Retinal pigment epithelial cell (primary cell): ENCODE results near the gene TMTC4.

Experiments used
- DNase-seq: peaks from one replicate; pipeline ENCODE4 v3.0.0-alpha.2; 2010; ENCODE audit warnings: low read depth
- H3K4me3 ChIP-seq: 2 replicates; pipeline ENCODE4 v1.5.1; 2011; ENCODE audit warnings: mild to moderate bottlenecking, low read length, control low read depth, moderate library complexity
- TF ChIP-seq, protein P1 (sequence below): conservative IDR thresholded peaks from 2 replicates; pipeline ENCODE4 v1.5.1; 2011; ENCODE audit warnings: low read depth, low read length, control low read depth, inconsistent platforms

Gene TMTC4, protein sequence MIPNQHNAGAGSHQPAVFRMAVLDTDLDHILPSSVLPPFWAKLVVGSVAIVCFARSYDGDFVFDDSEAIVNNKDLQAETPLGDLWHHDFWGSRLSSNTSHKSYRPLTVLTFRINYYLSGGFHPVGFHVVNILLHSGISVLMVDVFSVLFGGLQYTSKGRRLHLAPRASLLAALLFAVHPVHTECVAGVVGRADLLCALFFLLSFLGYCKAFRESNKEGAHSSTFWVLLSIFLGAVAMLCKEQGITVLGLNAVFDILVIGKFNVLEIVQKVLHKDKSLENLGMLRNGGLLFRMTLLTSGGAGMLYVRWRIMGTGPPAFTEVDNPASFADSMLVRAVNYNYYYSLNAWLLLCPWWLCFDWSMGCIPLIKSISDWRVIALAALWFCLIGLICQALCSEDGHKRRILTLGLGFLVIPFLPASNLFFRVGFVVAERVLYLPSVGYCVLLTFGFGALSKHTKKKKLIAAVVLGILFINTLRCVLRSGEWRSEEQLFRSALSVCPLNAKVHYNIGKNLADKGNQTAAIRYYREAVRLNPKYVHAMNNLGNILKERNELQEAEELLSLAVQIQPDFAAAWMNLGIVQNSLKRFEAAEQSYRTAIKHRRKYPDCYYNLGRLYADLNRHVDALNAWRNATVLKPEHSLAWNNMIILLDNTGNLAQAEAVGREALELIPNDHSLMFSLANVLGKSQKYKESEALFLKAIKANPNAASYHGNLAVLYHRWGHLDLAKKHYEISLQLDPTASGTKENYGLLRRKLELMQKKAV

DNA sequence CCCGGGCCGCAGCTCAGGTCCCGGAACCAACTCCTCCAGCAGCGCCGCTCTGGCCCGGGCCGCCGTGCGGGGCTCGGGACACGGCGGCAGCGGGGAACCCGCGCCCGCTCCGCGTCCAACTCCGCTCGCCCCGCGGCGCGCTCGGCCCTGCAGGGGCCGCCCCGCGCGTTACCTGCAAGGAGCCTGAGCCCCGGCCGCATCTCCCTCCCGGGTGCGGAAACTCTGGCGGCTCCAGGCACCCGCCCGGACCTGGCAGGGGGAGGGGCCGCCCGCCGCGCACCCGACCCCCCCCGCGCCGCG lies at the start of gene TMTC4:
TSS of gene TMTC4 (minus strand) at position 224 of the 300 bp plus-strand sequence. CDS start 4,433 bp downstream, outside the sequence.
- TF ChIP-seq, protein P1, sequence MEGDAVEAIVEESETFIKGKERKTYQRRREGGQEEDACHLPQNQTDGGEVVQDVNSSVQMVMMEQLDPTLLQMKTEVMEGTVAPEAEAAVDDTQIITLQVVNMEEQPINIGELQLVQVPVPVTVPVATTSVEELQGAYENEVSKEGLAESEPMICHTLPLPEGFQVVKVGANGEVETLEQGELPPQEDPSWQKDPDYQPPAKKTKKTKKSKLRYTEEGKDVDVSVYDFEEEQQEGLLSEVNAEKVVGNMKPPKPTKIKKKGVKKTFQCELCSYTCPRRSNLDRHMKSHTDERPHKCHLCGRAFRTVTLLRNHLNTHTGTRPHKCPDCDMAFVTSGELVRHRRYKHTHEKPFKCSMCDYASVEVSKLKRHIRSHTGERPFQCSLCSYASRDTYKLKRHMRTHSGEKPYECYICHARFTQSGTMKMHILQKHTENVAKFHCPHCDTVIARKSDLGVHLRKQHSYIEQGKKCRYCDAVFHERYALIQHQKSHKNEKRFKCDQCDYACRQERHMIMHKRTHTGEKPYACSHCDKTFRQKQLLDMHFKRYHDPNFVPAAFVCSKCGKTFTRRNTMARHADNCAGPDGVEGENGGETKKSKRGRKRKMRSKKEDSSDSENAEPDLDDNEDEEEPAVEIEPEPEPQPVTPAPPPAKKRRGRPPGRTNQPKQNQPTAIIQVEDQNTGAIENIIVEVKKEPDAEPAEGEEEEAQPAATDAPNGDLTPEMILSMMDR, result no peak
- DNase-seq, result no peak
- H3K4me3 ChIP-seq, result peak within 1 kb of the TSS; percentile 82

DNA sequence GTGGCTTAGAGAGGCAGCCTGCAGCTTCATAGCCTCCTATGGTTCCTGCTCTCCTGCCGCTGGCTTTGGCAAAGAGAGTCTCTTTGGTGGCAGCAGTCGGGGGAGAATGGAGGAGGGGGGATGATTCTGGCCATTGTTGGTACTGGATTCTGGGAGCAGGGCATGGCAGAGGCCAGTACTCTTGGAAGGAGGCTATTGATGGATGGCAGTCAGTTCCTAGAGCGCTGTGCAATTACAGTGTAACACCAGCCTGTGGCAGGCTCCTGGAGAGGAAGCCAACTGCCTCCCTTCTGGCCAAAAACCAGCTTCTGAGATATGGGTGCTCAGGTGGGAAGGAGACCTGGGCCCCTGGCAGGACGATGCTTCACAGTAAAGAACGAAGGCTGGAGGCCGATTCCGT lies 47.9 kb upstream of the TMTC4 start:
- TF ChIP-seq, protein P1, result no peak
- H3K4me3 ChIP-seq, result no peak overlapping the region
- DNase-seq, result no peak

GRCh38 chr13:100721885-100722512 lies 47.4 kb upstream of the TMTC4 start:
- TF ChIP-seq, protein P1, result peak; percentile 80
- H3K4me3 ChIP-seq, result no peak overlapping the region
- DNase-seq, result no peak

DNA sequence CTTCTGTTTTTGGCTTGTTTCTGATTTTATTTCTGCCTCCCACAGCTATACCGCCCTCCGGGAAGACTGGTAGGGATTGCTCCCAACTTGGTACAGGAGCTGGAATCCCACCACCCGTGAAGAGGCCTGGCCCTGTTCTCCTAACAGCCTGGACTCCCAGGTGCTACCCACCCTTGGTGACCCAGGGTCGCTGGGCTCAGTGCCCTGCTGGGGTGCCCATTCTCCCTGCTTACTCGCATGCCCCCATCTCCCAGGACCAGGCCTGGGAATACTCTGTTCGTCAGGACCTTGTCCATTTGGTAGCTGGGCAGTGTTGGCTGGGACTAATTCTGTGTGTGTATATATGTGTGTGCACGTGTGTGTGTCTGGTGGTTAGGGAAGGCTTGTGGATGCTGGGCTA lies 41.0 kb upstream of the TMTC4 start:
- H3K4me3 ChIP-seq, result no peak overlapping the region
- DNase-seq, result no peak
- TF ChIP-seq, protein P1, result no peak

DNA sequence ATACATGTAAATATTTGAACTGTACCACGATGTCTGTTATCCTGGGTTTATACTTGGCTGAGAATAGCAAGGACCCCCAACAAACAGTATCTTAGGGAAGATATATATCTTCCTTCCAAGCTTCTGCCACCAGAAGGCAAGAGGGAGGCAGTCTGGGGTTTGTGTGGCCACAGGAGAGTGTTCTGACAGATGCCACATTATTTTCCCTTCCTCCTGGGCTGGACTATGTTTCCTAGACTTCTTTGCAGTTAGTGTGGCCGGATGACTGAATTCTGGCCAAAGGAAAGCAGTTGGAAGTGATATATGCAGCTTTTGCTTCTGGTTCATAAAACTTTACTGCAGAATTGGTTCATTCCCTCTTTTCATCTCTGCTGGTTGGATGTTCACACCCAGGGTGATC lies 39.9 kb upstream of the TMTC4 start:
- TF ChIP-seq, protein P1, result no peak
- H3K4me3 ChIP-seq, result no peak overlapping the region
- no peak for DNase-seq

DNA sequence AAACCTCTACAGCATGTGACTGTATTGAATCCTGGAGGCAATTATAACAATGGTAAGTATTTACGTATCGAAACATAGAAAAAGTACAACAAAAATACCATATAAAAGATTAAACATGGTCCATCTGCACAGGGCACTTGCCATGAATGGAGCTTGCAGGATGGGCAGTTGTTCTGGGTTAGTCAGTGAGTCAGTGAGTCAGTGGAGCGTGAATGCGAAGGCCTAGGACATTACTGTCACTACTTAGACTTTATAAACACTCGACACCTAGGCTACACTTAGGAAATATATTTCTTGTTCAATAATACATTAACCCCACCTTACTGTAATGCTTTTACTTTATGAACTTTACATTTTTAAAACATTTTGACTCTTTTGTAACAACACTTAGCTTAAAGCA lies 35.6 kb upstream of the TMTC4 start:
- H3K4me3 ChIP-seq, result no peak overlapping the region
- TF ChIP-seq, protein P1, result no peak
- no peak for DNase-seq
